Inflammatory macrophage treated with lipopolysaccharide for 4 hours (primary cell): ENCODE data around the gene VAPB.

ENCODE experiments used
- DNase-seq: peaks from one replicate; pipeline ENCODE4 v3.0.0-alpha.2; 2020

Gene VAPB

DNA sequence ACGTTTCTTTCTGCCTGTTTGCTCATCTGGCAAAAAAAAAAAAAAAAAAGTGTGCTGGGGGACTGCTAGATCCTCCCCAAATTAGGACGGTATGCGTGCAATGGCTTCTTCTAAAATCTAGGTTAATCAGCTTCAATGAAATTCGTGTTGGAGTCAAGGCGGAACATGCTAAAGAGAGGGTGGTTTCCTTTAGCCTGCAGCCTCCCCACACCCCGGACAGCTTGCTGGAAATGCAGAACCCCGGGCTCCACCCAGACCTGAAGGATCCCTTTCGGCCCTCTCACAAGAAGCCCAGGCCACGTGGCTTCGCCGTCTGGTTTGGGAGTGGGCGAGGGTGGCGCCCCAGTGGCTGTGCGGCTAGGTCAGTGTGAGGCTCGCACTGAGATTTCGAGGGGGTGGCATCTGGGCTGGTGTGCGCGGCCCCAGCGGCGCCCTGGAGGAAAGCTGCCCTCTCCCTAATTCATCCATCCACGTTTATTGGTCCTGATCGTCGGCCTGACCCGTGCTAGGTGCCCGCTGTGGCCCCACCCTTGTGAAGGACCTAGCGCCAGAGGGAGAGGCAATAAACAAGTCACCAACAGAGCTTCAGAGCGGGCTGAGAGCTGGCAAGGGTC, 77.2 kb downstream of the VAPB start:
- no peak for DNase-seq

DNA sequence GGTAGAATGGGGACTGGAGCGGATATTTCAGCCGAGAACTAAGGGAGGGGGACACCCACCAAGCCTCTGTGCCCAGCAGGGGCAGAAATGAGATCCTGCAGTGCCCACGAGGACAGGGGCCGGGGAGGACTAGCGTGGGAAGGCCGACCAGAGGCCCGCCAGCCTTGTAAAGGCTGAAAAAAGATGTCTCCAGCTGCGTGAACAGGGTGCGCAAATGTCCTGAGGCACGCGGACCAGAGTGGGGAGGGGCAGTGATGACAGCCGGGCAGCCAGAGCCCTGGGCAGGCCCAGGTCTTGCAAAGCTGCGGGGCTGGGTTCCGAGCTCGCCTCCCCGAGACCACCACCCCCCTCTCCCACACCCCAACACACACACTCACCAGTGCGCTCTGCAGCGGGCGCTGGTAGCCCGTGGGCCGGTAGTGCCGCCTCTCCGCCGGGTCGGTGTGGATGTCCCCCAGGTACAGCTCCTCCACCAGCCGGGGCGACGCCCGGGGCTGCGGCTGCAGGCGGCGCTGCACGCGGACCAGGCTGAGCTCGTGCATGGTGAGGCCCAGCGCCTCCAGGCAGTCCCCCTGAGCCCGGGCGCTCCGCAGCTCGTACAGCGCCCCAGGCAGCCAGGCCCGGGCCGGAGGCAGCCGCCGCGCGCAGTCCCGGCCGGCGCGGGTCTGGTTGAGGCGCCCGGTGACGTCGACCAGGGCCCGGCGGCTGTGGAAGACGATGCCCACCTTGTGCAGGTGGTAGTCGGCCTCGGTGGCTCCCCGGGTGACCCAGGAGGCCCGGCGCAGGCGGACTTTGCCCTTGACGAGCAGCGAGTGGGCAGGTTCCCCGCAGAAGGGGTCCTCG, 77.9 kb downstream of the VAPB start:
- DNase-seq: no peak

DNA sequence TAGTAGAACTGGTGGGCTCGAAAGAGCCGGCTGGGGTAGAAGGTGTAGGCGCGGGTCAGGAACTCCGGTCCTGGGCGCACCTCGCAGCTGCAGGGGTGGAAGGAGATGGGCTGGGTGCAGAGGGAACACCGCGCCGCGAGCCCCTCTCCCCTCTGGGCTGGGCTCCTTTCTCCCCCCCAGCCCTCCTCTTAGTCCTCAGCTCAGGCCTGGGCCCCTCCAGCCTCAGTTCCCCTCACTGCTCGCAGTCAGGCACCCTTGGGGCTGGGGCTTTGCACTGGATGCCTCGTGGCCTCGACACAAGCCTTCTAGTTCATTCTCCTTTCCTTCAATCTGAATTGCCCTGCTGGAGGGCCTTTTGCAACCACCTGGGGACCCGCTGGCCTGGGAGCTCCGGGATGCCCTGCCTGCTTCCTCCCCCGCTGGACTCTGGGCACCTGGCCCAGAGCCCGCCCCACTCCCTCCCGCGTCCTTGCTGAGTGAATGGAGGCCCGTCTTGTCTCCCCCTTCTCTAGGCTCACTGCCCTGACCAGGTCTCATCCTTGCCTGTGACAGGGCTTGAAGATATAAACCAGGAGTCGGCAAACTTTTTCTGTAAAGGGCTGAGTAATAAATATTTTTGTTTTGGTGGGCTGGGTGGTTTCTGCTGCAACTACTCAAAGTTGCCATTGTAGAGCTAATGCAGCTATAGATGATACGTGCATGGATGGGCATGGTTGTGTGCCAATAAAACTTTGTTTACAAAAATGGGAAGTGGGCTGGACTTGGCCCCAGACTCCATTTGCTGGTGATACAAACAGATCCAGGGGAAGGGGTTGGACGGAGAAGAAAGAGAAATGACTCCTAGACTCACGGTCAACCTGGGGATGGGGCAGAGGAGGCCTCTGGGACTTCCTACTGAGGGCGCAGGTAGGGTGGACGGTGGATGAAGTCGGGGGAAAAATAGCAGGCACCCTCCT, 78.8 kb downstream of the VAPB start:
- DNase-seq: no peak

DNA sequence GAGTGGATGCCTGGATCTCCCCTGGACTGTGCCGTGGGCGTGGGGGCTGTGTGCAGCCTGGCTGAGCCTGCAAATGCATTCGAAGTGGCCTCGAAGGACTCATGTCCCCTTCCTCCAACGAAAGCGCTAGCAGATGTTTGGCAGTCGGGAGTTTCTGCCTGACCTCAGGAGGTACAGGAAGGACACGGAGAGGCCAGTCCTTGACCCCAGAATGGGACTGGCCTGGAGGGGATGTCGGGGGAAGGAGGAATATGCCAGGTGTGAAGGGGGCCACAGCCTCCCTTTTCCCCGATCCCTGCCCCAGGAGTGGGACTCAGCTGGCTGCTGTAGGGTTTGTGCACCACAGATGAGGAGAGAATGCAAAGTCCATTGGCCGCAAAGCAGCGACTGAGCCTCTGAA, 80.6 kb downstream of the VAPB start:
- DNase-seq: no peak

DNA sequence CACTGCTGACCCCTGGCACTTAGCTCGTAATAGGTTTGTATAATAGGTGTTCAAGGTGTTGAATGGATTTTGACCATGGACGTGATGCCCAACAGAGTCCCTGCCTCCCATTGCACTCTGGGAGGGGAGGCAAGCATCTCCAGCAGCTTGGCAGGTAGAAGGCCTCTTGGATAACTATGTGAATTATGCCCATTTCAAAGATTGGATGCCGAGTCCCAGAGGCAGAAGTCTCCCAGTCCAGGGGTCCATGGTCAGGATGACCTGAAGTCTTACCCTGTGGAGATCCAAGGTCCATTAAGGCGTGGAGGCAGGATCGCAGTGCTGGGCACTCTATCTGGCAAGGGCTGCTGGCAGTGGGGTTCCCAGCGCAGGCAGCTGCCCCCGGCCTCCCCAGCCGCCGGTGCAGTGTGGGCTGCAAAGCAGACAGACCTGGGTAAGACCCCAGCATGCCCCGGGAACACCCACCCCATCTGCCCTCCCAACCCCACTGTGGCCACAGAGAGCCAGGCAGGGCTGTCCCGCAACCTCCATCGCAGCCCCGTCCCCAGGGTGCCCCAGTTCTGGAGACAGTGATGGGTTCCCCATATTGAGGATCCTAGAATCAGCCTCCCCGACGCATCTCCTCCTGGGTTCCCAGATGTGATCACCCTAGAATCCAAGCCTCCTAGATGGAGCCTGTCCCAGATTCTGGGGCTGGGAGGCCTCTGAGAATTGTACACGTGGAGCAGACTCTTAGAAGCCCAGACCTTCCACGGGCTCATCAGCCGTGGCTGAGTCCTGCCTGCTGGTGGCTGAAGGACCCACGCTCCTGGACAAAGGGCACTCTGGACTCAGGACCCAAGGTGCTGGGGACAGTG, 81.5 kb downstream of the VAPB start:
- DNase-seq: no peak

DNA sequence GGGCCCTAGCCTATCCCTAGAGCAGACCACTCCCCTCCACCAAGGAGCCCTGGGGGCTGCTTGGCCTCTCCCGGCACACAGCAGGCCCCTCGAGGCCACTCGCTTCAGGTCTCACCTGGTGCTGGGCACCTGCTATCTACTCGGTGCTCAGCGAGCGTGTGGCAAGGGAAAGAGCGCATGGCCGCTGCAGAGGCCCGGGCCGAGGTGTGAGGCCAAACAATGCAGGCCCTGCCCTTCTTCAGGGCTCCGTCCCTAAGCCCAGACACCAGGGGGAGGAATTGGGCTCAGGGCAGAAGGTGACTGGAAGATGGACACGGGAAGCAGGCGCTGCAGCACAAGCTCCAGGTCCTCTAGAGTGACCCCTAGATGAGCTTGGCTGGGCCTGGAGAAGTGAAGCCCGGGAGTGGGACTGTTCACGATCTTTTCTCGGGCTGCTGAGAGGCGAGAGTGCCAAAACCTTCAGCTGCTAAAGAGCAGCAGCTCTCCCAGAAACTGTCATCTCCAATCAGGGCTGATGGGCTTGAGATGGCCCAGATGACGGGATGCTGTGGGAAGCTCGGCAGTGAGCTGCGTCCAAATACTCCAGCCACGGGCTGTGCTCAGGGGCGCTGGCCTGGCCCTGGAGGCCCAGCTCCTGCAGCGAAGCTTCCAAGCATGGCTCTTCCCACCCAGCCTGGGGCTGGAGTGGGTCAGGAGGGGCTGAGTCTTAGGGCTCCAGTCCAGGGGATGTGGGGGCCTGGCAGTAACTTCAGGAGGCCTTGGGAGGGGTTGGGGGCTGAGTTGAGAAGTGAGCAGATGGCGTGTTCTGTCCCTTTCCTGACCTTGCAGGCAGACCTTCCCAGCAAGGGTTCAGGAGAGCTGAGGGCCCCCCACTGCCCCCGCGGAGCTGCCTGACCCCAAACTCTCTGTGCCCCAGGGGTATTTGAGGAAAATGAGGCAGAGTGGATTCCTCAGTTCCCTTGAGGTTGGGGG, 82.5 kb downstream of the VAPB start:
- no peak for DNase-seq

DNA sequence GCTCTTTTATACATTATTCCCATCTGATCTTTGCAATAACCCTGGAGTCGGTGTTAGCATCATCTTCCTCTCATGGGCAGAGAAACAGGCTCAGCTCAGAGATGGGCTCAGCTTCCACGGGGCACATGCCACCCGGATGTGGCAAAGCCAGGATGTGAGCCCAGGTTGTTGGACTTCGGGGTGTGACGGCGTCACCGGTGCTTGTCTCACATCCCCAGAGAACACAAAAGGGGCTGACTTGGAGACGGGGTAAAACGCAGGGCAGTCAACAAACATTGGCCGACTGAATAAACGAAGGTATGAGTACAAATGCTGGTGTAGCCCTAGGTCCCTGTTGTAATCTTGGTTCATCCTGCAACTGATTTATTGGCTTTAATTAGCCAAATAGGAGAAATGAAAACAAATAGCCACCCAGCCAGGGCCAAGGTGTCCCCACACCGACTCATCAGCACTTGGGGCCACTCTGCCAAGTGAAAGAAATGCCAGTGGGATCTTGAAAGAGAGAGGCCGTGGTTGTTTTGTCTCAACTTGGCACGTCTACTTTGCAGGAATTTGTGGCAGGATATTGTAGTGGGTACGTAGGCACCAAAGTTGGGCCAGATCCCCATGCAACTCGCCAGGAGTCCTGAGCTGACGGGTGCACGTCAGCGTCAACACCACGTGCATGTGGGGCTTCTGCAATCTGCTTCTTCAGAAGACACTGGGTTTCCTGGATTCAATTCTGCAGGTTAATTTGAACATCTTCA, 83.4 kb downstream of the VAPB start:
- no peak for DNase-seq

DNA sequence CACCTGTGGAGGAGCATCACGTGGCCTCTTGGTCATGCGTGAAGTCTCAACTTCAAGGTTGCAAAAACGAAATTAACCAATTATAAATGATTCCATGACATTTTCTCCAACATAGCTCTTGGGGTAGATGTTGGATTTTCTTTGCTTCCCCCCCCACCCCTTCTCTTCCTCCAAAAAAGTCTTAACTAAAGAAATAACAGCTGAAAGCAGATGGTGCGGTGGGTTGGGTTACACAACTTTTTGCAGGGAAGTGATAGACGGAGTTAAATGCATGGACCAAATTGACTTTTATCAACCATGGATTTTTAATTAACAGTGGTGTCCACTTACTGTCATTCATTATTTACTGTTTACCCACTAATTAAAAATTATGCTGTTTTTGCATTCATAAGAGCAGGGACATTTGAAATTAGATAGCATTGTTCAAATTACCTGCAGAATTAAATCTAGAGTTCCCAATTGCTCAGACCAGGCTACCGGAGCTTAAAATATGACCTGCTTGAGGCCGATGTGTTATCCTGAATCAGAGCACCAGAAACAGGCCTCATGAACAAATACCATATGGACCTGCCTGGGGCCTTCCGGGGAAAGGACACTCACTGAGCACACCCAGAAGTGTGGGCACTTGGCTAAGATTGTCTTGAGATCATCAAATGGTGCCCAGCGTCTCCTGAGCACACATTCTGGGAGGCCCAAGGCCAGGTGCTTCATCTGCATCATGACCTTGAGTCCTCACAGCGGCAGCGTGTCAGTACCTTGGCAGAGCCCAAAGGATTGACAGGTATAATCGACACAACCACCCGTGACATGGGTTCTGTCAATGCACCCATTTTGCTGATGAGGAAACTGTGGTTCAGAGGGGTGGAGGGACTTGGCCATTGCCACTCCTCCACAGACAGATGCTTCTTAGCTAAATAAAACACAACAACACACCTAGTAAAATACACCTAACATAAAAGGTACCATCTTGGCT, 84.7 kb downstream of the VAPB start:
- DNase-seq: no peak

DNA sequence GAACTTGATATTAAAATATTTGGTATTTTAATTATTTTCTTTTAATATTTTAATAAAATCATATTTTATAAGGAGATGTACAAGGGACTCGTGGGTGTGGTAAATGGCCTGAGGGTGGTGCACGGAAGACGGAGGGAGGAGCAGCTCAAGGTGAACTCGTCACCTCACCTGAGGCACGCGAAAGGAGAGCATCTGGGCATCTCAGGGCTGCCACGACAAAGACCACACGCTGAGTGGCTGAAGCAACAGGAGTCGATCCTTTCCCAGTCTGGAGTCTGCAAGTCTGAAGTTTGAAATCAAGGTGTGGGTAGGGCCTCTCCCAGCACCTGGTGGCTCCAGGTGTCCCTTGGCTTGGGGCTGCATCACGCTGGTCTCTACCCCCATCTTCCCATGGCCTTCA, 86.4 kb downstream of the VAPB start:
- DNase-seq: no peak

DNA sequence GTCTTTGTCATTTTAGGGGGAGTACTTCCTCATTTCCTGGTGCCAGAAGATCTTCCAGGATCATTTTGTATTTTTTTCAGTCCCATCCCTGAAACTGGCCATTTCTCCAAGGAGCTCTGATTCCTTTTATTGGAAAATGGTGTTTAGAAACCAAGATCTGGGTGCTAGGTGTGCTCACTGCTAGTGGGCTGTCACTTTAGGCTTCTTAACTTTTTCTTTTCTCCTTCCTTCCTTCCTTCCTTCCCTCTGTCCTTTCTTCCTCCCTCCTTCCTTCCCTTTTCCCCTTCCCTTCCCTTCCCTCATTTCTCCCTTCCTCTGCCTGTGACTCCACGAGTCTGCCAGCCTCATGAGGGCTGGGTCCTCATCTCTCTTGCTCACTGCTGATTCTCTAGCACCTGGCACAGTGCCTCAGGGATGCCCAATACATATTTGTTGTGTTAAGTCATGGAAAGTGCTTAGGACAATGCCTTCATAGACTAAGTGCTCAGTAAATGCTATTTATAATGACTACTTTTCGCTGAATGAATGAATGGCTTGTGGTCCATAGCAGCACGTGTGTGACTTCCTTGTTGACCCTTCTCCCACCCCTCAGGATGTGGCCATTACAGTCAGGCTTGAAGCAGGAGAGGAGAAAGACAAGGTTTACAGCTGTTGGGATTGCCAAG, 89.2 kb downstream of the VAPB start:
- no peak for DNase-seq

DNA sequence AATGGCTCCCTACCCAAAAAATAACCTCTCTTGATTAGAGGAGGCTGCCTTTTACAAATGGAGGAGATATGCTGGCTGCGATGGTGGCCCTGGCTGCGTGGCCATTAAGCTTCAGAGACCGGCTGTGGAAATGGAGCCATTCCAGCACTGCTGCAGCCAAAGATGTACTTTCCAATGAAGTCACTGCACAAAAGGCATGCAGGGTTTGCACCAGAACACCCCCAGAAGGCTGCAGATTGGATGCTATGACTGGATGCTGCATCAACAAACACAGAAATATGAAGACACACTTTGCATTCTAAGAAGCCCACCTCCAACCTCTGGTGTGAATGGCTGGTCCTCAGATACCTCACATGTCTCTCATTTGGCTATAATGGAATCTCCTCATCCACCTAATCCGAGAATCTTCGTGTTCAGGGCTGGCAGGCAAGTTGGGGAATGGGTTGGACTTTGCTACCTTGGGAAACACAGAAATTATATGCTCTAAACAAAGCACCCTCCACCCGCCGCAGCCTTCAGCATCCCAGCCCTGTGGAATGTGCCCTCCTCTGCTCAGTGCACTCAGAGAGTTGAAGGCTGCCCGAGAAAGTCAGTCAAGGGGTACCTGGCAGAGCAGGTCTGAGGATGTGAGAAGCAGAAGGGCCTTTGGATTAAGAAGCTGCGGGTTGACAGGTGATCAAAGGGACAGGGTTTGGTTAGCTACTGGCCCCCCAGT, 90.9 kb downstream of the VAPB start:
- no peak for DNase-seq

DNA sequence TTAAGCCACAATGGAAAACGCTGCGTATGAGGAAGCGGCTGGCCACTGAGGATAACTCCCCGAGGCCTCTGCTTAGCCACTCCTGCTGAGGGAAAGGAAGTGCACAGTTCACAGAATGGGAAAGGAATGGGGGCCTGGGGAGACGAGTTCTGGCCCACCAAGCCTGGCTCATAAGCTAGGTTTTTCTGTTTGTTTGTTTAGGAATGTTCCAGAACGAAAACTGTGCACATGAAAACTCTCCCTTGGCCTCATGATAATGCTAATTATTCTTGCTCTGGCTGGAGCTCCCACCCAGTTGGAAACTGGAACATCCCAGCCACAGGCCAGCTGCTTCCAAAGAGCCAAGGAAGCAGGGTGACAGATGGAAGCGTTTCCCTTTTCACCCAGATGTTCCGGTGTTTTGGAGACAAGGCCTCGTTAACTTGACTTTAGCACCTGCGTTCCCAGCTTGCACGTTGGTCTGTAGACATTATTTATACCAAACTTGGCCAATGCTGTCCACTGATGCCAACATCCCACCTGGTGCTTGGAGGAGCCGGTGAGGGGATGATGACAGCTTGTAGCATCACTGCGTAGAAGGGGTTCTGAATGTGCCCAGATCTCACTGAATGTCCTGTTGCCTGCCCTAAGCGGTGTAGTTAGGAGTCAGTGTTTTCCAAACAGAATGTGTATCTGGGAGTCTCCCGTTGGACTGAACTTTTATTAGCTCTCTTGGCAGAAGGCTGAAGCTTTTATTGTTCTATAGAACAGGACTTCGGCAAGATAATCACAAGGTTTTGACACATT, 91.7 kb downstream of the VAPB start:
- DNase-seq: no peak

DNA sequence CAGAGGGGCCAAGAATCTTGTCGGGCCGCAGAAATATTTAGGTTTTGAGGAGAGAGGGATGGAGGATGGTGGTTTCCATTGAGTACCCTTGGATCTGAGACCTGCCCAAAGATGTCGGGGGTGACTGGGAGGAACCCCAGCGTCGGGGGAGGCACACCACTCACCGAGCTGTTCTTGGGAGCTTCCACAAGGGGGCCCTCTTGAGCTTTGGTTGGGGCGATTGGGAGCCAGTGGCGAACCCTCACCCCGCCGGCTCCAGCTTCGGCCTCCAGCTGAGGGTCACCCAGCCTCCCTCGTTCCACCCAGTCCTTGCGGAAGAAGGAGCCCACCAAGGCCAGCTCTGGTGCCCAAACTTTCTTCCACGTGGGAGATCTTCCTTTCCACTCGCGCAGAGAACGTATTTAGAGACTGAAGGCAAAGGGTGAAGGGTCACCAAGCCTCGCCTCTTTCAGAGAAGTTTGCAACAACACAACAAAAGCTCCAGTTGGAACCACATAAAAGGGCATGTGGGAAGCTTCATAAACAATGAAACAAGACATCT, 92.5 kb downstream of the VAPB start:
- no peak for DNase-seq

DNA sequence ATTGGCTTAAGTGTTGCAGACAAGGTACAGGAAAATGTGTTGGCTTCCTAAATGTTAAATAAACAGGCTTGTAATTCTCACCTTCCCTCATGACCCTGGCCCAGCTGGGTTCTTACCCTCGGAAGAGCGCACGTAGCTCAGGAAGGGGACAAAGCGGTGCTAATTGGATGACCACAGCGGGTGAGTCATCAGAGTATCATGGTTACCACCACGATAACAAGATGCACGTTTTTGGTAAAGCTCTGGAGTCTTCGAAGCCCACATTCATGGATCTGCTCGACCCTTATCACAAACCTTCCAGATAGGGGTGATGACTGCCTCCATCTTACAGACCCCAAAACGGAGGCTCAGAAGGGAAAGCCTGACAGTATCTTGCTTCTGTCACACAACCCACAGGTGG, 93.4 kb downstream of the VAPB start:
- DNase-seq: no peak

DNA sequence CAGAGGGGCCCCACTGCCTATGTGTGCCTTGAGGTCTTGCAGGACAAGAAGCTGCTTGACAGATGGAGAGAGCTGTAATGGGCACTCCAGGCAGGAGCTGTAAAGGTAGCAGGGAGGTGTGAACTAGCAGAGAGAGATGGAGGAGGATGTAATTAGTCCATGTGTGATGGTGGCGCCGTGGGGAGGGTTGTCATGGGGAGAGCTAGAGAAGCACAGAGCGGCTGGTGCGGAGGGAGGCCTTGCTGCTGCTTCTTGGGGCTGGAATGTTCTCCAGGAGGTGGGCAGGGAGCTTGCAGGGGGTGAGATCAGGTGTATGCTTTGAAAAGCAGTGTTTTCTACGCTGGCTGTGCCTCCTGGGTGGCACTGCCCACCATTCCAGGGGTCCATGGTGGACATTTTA, 94.0 kb downstream of the VAPB start:
- no peak for DNase-seq

DNA sequence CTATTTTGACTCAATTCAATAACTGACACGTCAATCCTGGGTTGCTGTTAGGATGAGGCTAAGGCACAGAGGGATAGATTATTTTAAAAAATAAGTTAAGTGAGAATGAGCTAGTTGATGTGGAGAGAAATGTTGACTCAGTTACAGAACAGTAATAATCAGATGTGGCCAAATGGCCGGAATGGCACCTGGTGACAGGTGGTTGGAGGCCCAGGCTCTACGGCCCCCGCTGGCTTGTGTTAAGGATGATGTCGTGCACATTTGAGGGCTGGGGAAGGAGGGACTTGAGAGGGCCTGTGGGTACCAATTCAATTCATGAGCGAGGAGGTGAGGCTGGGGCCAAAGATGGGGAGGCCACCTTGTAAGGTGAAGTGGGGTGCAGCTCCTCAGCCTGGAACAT, 94.4 kb downstream of the VAPB start:
- no peak for DNase-seq

DNA sequence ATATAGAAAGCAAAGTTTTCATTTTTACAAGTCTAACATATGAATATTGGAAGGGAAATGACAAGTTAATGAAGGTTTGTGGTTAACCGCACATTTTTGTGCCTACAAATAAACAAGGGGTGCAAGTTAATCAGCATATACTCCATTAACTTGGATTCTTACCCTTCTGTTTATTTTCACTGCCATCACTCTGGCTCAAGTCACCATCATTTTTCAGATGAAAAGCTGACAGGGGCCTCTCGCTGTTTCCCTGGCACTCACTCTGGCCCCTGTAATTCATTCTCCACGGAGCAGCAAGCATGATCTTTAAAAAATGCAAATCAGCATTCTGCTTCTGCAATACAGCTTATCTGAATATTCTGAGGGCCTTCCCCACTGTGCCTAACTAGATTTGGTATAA, 96.4 kb downstream of the VAPB start:
- no peak for DNase-seq
